GM18526 (cell line): ENCODE measurements around the gene DPP10.

Experiments used
- POLR2A ChIP-seq: IDR thresholded peaks from 3 replicates; pipeline ENCODE4 v1.6.1; 2011; ENCODE audit not compliant: insufficient read length; ENCODE audit errors: extremely low read depth

The DPP10 gene

GRCh38 chr2:115386465-115386864, 944.0 kb downstream of the DPP10 start:
- no peak for TF ChIP-seq POLR2A

- no peak for TF ChIP-seq POLR2A
Observed at GRCh38 chr2:115389024-115389423, 946.6 kb downstream of the DPP10 start.

- no peak for TF ChIP-seq POLR2A
Observed at GRCh38 chr2:115389898-115390565, 947.6 kb downstream of the DPP10 start.

- no peak for TF ChIP-seq POLR2A
Observed at GRCh38 chr2:115396579-115396978, 954.1 kb downstream of the DPP10 start.

- TF ChIP-seq POLR2A: no peak
Observed at GRCh38 chr2:115400940-115401339, 958.5 kb downstream of the DPP10 start.

- TF ChIP-seq POLR2A: no peak
Observed at GRCh38 chr2:115412501-115412900, 970.1 kb downstream of the DPP10 start.

GRCh38 chr2:115413791-115414190, 971.4 kb downstream of the DPP10 start:
- TF ChIP-seq POLR2A: no peak

- no peak for TF ChIP-seq POLR2A
Observed at GRCh38 chr2:115414466-115414865, 972.0 kb downstream of the DPP10 start.

GRCh38 chr2:115422004-115422634, 979.7 kb downstream of the DPP10 start:
- TF ChIP-seq POLR2A: no peak

GRCh38 chr2:115427436-115427835, 985.0 kb downstream of the DPP10 start:
- no peak for TF ChIP-seq POLR2A

GRCh38 chr2:115443539-115444185, 1001.2 kb downstream of the DPP10 start:
- no peak for TF ChIP-seq POLR2A

- no peak for TF ChIP-seq POLR2A
Observed at GRCh38 chr2:115460008-115460407, 1017.6 kb downstream of the DPP10 start.

GRCh38 chr2:115480741-115481140, 1038.3 kb downstream of the DPP10 start:
- no peak for TF ChIP-seq POLR2A

GRCh38 chr2:115481842-115482241, 1039.4 kb downstream of the DPP10 start:
- TF ChIP-seq POLR2A: no peak

GRCh38 chr2:115483666-115484065, 1041.2 kb downstream of the DPP10 start:
- no peak for TF ChIP-seq POLR2A

GRCh38 chr2:115484486-115484885, 1042.0 kb downstream of the DPP10 start:
- no peak for TF ChIP-seq POLR2A
